ENCODE results near the gene STH. TPM values are rescaled to one million over a fixed set of nuclear protein-coding genes. Genes with fewer than 3 reads are reported as not detected.

The STH gene
- total RNA-seq, 1 donor from 2014 or later: not detected

GRCh38 chr17:45963283-45963682 is 35.8 kb upstream of the STH start:
- Histone ChIP-seq H3K4me3 (ENCODE audit: low read depth, low read length) (no peak overlapping the region), H3K27me3 (ENCODE audit: control insufficient read depth, insufficient read depth, low read length) (peaks cover 9% of the 10 kb centered on the region), H3K36me3 (ENCODE audit: control insufficient read depth, insufficient read depth, low read length) (no peaks in the 10 kb centered on the region)
- no peak for TF ChIP-seq CTCF (IDR thresholded peaks at IDR 0.05; ENCODE audit: insufficient read depth, low read length, poor library complexity, severe bottlenecking)
- no peak for DNase-seq (ENCODE audit: low read depth)

- peaks cover 9% of the 10 kb centered on the region for H3K27me3 ChIP-seq (ENCODE audit: control insufficient read depth, insufficient read depth, low read length)
- H3K36me3 ChIP-seq (ENCODE audit: control insufficient read depth, insufficient read depth, low read length): no peaks in the 10 kb centered on the region
- H3K4me3 ChIP-seq (ENCODE audit: low read depth, low read length): no peak overlapping the region
- no peak for DNase-seq (ENCODE audit: low read depth)
- no peak for TF ChIP-seq CTCF (IDR thresholded peaks at IDR 0.05; ENCODE audit: insufficient read depth, low read length, poor library complexity, severe bottlenecking)
These were observed 35.2 kb upstream of the STH start for GRCh38 chr17:45963889-45964288.

GRCh38 chr17:45964634-45965033 is 34.4 kb upstream of the STH start:
- DNase-seq (ENCODE audit: low read depth): no peak
- H3K36me3 ChIP-seq (ENCODE audit: control insufficient read depth, insufficient read depth, low read length): no peaks in the 10 kb centered on the region
- no peak overlapping the region for H3K4me3 ChIP-seq (ENCODE audit: low read depth, low read length)
- H3K27me3 ChIP-seq (ENCODE audit: control insufficient read depth, insufficient read depth, low read length): peaks cover 9% of the 10 kb centered on the region
- no peak for TF ChIP-seq CTCF (IDR thresholded peaks at IDR 0.05; ENCODE audit: insufficient read depth, low read length, poor library complexity, severe bottlenecking)

- no peak for DNase-seq (ENCODE audit: low read depth)
- Histone ChIP-seq H3K27me3 (ENCODE audit: control insufficient read depth, insufficient read depth, low read length) (peaks cover 9% of the 10 kb centered on the region), H3K4me3 (ENCODE audit: low read depth, low read length) (no peak overlapping the region), H3K36me3 (ENCODE audit: control insufficient read depth, insufficient read depth, low read length) (no peaks in the 10 kb centered on the region)
- no peak for TF ChIP-seq CTCF (IDR thresholded peaks at IDR 0.05; ENCODE audit: insufficient read depth, low read length, poor library complexity, severe bottlenecking)
These were observed 33.2 kb upstream of the STH start for GRCh38 chr17:45965812-45966211.

GRCh38 chr17:45966606-45967280 is 32.3 kb upstream of the STH start:
- no peak for TF ChIP-seq CTCF (IDR thresholded peaks at IDR 0.05; ENCODE audit: insufficient read depth, low read length, poor library complexity, severe bottlenecking)
- no peak for DNase-seq (ENCODE audit: low read depth)

GRCh38 chr17:45967378-45967777 is 31.7 kb upstream of the STH start:
- TF ChIP-seq CTCF (IDR thresholded peaks at IDR 0.05; ENCODE audit: insufficient read depth, low read length, poor library complexity, severe bottlenecking): no peak
- DNase-seq (ENCODE audit: low read depth): no peak
- H3K36me3 ChIP-seq (ENCODE audit: control insufficient read depth, insufficient read depth, low read length): no peaks in the 10 kb centered on the region
- peaks cover 11% of the 10 kb centered on the region for H3K27me3 ChIP-seq (ENCODE audit: control insufficient read depth, insufficient read depth, low read length)
- H3K4me3 ChIP-seq (ENCODE audit: low read depth, low read length): no peak overlapping the region

More at GRCh38 chr17:45966606-45967280, 32.3 kb upstream of the STH start:
- H3K4me3 ChIP-seq (ENCODE audit: low read depth, low read length): no peak overlapping the region
- H3K36me3 ChIP-seq (ENCODE audit: control insufficient read depth, insufficient read depth, low read length): no peaks in the 10 kb centered on the region
- peaks cover 9% of the 10 kb centered on the region for H3K27me3 ChIP-seq (ENCODE audit: control insufficient read depth, insufficient read depth, low read length)

Data from kidney epithelial cell (primary cell).